Ovary (tissue), 9 donors: ENCODE data around the gene SPEF2. TPM values are rescaled to one million over a fixed set of nuclear protein-coding genes. Genes with fewer than 3 reads are reported as not detected.

Experiments
- DNase-seq, 5 donors: peaks; one replicate each; pipeline ENCODE4 v3.0.0-alpha.2; 2019 to 2020
- H3K27ac ChIP-seq, 2 donors: fragments of 200-600 bp; one replicate each; pipeline versions ENCODE4 v1.5.1 to v1.8.0; 2019 to 2022
- H3K27me3 ChIP-seq: fragments of 200-600 bp; one replicate; pipeline ENCODE4 v1.8.0; 2022
- H3K36me3 ChIP-seq: fragments of 200-600 bp; sonication (generic); one replicate; pipeline ENCODE4 v1.5.1; 2019
- H3K4me1 ChIP-seq: one replicate; pipeline ENCODE4 v1.8.1; 2013; ENCODE audit warnings: mild to moderate bottlenecking, moderate library complexity; ENCODE audit not compliant: insufficient read depth
- H3K4me3 ChIP-seq: fragments of 200-600 bp; sonication (generic); one replicate; pipeline ENCODE4 v1.5.1; 2017
- H3K9me3 ChIP-seq, 2 donors: fragments of 200-600 bp in 1 of 2; sonication (generic) in 1 of 2; one replicate each; pipeline versions ENCODE4 v1.5.1 to v1.8.1; 2013 to 2019; ENCODE audit warnings: mild to moderate bottlenecking in 1 of 2, moderate library complexity in 1 of 2
- CTCF ChIP-seq, 3 donors: fragments of 450-650 bp in 2 of 3; fragments of 200-600 bp in 1 of 3; IDR thresholded peaks; one replicate each; pipeline versions ENCODE4 v1.5.1 to v1.8.0; 2016 to 2022; ENCODE audit warnings: antibody characterized with exemption in 3 of 3, mild to moderate bottlenecking in 1 of 3
- EP300 ChIP-seq: sonication (generic); formaldehyde crosslinking; IDR thresholded peaks from one replicate; pipeline ENCODE4 v1.6.1; 2017; ENCODE audit warnings: antibody characterized with exemption
- POLR2A ChIP-seq: fragments of 450-650 bp; IDR thresholded peaks from one replicate; pipeline ENCODE4 v1.6.1; 2017; ENCODE audit warnings: antibody characterized with exemption, mild to moderate bottlenecking, moderate library complexity
- WGBS, 3 donors: extraction: QIAGEN DNeasy Blood & Tissue Kit in 1 of 3; methylation state at CpG; one replicate each; pipeline versions ENCODE4 v1.1.5 to v1.1.7; 2013 to 2017; 5-methylcytosine and 5-hydroxymethylcytosine counted together
- intact Hi-C, 4 donors: fragments of 100-400 bp; cut with DNase I; formaldehyde crosslinking; loops; one replicate each; pipeline versions ENCODE4 v1.11.0 to v1.15.1; 2022 to 2023
- polyA plus RNA-seq, 2 donors: library from polyadenylated mRNA; stranded (reverse); fragments of 200-250 nt in 1 of 2; fragments of 350-450 nt in 1 of 2; fragmentation: Illumina TruSeq in 1 of 2; extraction: RNeasy Lipid Tissue Mini Kit (QIAGEN cat#74804) in 1 of 2; gene quantifications; one replicate each; pipeline ENCODE4 v1.2.3, GENCODE V29; 2013 to 2014
- total RNA-seq, 7 donors: library from RNA; depleted of rRNA in 2 of 7; stranded (reverse); fragments of >200 nt in 2 of 7; fragmentation: NEBNext Ultra II Directional in 3 of 7; extraction: Animal tissue kit (Norgen Biotek cat#: 25700) in 3 of 7; gene quantifications; one replicate each; pipeline versions ENCODE4 v1.1.0 to v1.2.4, GENCODE V29; 2016 to 2023
- donor health status: DM: no; HTN: no; CAD: no; lungs with moderate emphysema.
- donor health status: DM: no; HTN: no; CAD: no.
- donor health status: Bipolar disorder and iron deficiency.
- donor health status: DM: yes; HTN: yes; CAD: no.
- donor health status: DM: no; HTN: no; CAD: no.
- donor health status: DM: yes; HTN: yes; CAD: no.

The SPEF2 gene
- total and polyA plus RNA-seq, 9 donors: 4.2 to 31.8 (median 9.0) TPM

DNA sequence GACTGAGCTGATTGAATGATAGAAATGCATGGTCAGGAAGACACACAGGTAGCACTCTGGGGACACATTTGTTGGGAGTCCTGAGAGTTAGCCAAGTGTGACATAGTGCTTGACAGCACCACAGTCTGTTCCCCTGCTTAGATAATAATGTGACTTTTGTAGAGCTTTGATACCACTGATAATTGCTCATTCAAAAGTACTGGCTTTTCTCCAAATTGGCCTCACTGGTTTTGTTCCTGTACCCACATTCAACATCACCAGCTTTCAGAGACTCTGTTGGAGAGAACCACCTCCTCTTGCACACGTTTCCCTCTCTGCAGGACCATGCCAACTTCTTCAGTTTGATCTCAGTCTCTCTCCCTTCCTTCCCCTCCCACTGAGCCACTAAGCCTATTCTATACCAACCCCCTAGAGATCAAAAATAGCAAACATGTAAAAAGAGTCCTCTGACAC lies 186.6 kb downstream of the SPEF2 start:
- H3K27ac ChIP-seq: no peak overlapping the region
- no peaks in the 10 kb centered on the region for H3K36me3 ChIP-seq
- DNase-seq: no peak
- TF ChIP-seq CTCF (IDR thresholded peaks at IDR 0.05) (no peak), EP300 (no peak), POLR2A (no peak)
- no peaks in the 10 kb centered on the region for H3K9me3 ChIP-seq
- WGBS, 3 donors: 59 to 82% (median 78%) methylated on average over 1 of the region's 1 CpG
- H3K27me3 ChIP-seq: no peaks in the 10 kb centered on the region
- intact Hi-C loops: no loop called here
- H3K4me1 ChIP-seq: peaks cover 4% of the 10 kb centered on the region
- H3K4me3 ChIP-seq: no peak overlapping the region

DNA sequence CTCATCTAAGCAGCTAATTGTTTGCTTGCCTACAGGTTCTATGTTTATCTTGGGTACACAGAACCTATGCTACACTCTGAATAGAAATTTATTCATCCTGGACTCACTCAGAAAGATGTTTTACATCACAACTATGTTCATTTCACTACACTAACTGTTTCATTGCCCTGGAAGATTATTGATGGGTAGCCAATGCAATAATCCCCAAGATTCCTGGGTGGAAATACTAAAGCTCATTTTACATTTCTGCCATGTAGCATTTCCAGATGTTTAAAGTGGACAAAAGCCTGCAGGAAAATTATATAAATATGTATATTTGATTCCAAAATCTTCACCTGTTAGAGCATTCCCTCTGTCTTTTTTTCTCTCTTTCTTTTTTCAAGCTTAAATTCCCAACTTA lies 187.2 kb downstream of the SPEF2 start:
- no peak overlapping the region for H3K27ac ChIP-seq
- intact Hi-C loops: no loop called here
- DNase-seq: no peak
- TF ChIP-seq EP300 (no peak), CTCF (IDR thresholded peaks at IDR 0.05) (no peak), POLR2A (no peak)
- no peaks in the 10 kb centered on the region for H3K9me3 ChIP-seq
- H3K27me3 ChIP-seq: no peaks in the 10 kb centered on the region
- no peak overlapping the region for H3K4me3 ChIP-seq
- H3K36me3 ChIP-seq: no peaks in the 10 kb centered on the region
- H3K4me1 ChIP-seq: peaks cover 4% of the 10 kb centered on the region

GRCh38 chr5:35810601-35811000 lies 192.9 kb downstream of the SPEF2 start:
- Histone ChIP-seq H3K27me3 (no peaks in the 10 kb centered on the region), H3K4me3 (no peak overlapping the region), H3K9me3 (no peaks in the 10 kb centered on the region), H3K36me3 (no peaks in the 10 kb centered on the region), H3K27ac (no peak overlapping the region), H3K4me1 (no peaks in the 10 kb centered on the region)
- intact Hi-C loops: no loop called here
- no peak for DNase-seq
- TF ChIP-seq POLR2A (no peak), CTCF (IDR thresholded peaks at IDR 0.05) (no peak), EP300 (no peak)

GRCh38 chr5:35811108-35811741 lies 193.6 kb downstream of the SPEF2 start:
- Histone ChIP-seq H3K36me3 (no peaks in the 10 kb centered on the region), H3K27ac (no peak overlapping the region), H3K27me3 (no peaks in the 10 kb centered on the region), H3K4me3 (no peak overlapping the region), H3K9me3 (no peaks in the 10 kb centered on the region), H3K4me1 (no peaks in the 10 kb centered on the region)
- no peak for DNase-seq
- 65 to 89% (median 86%) methylated on average over 3 of the region's 3 CpGs for WGBS, 3 donors
- TF ChIP-seq POLR2A (no peak), CTCF (IDR thresholded peaks at IDR 0.05) (no peak), EP300 (no peak)
- intact Hi-C loops: no loop called here
